ENCODE results near the gene MED27.

Gene MED27

DNA sequence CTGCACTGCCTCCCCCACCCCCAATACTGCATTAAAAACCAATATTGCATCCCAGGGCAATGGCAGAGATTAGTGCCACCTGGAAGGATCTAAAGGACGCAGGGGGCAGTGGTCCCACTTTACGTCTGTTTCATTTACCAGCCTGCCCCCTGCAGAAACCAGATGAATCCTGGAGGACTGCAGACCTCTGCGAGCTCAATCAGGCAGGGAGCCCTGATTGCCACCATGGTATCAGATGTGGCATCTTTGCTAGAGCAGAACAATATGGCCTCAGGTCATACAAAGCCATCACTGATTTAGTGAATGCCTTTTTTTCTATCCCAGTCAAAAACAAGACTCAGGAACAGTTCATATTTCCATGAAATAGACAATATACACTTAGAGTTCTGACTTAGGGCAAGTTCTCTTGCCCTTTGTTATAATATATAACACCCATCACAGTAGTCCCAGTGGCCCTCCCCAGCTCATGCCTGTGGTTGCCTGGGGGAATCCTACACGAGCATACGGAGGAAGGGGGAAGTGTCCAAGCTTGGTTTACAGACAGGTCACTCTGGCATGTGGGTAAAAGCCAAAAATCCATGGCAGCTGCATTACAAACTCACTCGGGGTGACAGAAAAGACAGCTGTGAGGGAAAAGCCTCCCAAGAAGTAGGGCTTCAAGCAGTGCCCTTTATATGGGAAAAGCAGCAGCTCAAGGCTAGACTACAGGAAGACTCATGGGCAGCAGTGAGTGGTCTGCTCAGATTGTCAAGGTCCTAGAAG lies 85.1 kb downstream of the MED27 start:
- DNase-seq = no peak

DNA sequence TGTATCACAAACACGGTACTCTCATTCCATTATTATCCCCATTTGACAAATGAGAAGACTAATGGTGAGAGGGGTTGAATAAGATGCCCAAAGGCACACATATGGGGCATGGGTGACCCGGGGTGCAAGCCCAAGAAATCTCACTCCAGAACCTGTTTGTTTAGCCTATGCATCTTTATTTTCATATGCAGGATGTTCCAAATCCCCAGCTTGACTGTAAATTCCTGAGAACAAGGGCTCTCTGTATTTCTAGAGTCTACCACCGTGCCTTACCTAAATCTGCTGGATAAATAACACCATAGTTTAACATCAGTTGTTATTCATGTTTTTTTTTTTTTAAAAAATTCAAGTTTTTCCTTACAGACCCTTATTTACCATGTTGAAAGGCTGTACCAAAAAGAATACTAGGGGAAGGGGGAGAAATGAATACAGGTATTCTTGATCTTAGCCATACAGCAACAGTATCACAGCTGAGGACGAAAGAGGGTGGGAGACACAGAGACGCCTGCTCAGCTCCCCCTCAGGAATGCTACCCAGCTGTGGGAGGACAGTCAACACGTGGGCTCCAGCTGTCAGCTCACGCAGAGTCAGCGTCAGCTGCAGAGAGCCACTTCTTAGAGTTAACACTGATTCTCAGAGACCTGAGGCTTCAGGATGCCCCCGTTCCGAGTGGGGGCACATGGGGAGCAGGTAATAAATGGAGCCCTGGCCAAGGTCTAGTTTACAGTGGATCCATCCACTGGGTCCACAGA lies 86.6 kb downstream of the MED27 start:
- no peak for DNase-seq

DNA sequence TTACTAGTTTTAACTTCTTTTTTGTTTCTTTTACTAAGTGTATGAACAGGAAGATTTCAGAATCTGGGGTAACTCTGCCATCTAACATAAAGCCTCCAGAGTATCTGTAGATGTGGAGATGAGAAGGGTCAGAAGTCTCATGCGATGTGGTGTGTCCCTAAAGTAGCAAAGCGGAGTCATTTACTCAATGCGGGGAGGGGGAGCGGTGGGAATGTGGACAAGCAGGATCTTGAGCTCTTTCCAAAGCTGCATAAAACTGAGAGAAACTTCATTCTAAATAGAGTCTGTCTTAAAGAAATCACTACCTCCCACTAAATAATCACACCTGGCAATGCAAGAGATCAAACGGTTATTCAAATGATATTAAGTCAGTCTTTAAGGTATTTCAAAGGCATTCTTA lies 92.4 kb downstream of the MED27 start:
- DNase-seq = no peak

DNA sequence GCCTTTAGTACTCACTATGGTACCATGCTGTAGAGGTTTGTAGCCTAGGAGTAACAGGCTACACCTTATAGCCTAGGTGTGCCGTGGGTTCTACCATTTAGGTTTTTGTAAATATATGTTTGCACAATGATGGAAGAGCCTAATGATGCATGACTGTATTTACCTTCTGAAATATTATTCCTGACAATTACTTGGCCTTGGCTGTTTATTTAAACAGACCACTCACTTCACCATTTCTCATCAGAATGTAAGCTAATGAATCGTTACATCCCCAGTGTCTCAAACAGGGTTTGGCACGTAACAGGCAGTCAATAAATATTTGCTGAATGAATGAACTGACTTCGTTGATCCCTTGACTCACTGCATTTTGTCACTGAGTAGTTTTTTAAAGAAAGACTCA lies 93.1 kb downstream of the MED27 start:
- DNase-seq = no peak

DNA sequence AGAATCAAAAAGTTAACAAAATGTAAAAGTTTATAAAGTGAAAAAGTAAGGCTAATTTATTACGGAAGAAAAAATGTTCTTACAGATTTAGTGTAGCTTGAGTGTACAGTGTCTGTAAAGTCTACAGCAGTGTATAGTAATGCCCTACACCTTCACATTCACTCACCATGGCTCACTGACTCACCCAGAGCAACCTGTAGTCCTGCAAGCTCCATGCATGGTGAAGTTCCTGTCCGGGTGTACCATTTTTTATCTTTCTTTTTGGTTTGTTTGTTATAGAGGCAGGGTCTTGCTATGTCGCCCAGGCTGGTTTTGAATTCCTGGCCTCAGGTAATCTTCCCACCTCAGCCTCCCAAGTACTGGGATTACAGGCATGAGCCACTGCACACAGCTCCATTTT lies 93.6 kb downstream of the MED27 start:
- no peak for DNase-seq

DNA sequence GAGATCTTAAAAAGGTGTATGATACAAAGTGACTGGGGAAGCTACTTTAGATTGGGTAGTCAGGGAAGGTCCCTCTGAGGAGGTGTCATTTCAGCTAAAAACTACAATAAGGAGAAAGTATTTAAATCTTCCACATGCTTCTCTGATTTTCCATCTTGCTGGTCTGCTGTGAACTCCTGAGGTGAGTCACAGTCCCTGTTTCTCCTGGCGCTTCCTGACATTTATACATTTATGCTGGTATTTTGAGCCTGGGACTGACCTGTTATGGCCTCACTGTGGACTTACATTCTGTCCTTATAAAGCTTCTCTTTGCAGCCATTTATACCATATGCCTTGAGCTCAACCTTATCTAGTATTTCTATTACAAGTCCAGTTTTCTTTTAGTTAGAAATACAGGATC lies 95.1 kb downstream of the MED27 start:
- DNase-seq = no peak

DNA sequence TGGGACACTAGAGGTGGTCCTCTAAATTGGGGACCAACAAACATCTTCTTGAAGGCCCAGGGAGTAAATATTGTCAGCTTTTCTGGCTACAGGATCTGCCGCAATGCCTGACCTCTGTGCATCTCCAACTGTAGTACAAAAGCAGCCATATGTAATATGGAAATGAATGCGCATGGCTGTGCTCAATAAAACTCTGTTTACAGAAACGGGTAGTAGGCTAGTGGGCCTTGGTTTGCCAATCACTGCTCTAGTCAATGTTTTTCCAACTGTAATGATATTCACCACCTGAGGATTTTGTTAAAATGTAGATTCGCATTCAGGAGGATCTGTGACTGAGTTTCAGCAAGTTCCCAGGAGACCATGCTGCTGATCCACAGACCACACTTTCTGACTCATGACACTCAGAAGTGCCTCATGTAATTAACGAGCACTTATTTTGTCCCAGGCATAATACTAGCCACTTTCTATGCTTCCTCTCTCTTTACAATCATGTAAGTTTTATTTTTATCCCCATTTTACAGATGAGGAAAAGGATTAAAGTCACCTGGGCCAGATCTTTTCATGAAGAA lies 96.9 kb downstream of the MED27 start:
- no peak for DNase-seq

DNA sequence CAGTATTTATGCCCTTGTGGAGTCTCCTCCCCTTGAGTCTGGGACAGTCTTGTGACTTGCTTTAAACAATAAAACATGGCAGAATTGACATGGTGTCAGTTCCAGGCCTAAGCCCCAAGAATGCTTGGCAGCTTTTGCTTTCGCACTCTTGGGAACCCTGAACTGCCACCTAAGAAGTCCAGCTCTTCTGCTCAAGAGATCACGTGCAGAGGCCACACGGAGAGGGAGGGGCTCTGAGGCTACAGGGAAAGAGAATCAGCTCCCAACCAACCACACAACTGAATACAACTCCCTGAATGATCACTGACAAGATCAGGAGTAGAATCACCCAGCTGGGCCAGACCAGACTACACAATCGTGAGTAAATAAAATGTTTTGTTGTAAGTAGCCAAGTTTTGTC lies 97.6 kb downstream of the MED27 start:
- DNase-seq = no peak

DNA sequence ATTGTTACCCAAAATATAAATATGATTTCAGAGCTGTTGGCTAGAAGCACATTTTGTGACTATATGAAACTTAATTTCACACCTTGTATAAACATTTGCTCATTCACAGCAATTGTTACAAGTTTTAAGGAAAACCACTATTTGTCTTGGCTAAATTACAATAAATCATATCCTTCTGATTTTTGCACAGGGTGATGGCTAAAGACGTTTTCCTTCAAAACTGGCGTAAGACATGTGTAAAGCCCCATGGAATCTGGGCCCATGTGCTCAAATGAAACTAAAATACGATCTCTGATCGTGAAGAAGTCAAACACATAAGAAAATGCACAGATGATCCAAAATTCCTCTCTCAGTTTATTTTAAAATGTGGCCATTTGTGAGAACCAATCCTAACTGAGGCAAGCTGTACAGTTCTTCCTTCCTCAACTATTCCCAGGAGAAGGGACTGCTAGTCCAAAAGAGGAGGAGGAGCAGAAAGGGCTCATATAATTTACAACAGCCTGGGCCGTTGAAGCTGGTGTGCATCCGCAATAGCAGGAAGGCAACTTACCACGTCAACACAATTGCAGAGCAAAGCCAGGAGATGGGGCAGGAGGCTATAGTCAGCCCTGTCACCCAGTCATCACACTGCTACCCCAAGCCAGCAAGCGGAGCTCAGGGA lies 98.4 kb downstream of the MED27 start:
- no peak for DNase-seq

DNA sequence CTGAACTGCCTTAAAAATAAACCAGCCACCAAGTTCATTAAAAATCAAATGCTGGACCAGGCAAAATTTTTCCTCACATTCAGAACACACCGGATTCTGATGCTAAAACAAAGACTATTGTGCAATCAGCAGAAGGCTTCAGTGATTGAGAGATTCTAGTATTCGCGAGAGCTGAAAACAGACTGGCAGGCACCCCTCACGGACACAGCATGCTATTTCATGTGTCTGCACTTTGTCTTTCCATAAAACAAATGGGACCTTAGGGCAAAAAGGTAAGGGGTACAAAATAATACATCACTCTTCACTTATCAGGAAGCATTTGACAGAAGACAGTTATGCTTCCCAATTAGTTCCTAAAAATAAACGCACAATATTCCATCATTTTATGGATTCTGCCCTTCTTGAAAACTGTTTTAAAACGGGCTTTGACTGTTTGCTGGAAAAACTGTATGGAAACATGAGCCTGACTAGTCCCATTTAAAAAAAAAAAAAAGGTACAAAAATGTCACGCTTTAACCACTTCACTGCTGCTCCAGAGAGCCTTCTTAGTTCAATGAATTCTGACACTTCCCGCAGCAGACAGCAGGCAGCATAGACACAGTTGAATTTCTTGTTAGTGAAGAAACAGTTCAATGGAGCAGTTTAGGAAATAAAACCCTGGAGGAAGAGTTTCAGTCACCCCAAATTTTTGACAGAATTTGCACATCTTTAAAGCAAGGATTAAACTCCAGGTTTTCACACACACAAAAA lies 99.2 kb downstream of the MED27 start:
- DNase-seq = no peak

DNA sequence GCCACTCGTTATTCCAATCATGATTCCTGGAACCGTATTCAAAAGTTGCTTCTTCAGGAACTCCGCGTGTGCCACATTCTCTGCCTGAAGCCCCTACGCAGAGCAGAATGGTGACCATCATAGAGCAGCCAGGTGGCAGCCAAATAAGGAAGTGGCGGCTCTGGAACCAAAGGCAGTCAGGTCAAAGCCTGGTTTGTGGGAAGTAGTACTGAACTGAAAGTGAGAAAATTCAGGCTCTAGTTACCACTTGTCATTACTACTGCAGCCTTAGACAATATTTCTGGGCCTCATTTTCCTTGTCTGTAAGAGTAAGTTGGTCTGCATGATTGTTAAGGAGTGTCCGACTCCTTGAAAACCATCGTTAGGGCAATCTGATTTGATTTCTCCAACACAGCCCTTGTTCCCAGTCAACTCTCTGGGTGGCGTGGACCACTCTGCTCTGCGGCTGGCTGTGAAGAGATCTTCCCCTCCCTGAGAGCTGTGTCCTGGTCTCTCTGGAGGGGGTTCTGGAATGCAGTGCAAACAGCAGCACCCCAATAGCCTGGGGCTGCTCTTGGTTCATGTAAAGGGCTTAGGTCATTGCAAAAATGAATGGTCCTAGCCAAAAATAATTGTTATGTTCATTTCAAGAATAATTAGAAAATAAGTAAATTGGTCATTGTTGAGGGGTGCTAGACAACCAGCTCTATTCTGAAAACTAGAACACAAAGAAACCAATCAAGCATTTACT lies 102.4 kb downstream of the MED27 start:
- DNase-seq = peak; percentile 5

DNA sequence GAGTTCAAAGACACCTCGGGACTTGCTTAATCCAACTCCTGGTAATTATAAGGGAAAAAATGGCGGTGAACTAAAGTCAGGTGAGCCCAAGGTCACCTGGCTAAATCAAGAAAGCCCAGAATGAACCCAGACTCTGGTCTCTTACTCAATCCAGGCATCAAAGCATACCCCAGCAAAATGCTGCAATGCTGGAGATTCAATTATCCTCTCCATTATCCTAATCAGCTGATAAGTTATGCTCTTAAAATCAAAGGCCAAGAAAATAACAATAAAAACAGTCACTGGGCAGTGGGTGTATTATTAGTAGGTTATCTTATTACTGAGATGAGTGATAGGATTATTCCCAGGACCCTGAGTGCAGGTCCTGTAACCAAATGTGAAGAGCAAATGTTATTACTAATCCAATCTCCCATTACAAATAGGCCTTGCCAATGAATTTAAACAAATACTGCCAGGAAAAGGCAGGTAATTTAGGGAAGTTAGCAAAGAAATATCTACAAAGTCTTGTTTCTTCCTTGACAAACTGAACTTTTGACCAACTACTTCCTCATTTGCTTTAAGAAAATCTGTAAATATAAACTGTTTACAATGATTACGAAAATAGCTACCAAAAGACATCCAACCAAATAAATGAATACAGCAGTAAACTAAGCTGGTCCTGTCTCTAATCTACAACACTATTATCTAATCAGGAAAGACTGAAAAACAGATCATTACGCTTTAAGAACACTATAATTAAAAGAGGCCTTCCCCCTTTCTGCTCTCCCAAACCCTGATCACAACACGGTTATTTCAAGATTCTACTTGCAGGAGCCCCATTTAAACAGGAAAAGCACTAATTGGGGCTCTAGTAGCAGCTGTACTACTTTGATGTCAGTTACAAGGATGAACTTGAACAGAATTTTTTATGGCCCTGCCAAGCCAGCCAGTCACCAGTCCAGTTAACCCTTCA lies 103.2 kb downstream of the MED27 start:
- DNase-seq = peak; percentile 9

DNA sequence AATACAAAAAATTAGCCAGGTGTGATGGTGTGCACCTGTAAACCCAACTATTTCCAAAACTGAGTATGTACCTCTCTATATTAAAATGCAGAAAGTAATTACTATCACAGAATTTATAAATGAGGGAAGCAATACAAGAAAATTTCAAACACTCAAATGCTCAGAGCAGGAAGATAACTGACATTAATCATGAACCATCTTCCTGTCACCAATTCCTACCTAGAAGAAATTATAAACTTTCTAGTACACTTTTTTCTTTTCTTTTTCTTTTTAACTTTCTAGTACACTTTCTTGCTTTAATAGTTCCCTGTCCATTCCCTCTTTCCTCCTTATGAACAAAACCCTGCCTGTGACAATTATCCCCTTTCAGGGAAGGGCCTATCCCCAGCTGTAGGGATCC lies 106.8 kb downstream of the MED27 start:
- DNase-seq = no peak

DNA sequence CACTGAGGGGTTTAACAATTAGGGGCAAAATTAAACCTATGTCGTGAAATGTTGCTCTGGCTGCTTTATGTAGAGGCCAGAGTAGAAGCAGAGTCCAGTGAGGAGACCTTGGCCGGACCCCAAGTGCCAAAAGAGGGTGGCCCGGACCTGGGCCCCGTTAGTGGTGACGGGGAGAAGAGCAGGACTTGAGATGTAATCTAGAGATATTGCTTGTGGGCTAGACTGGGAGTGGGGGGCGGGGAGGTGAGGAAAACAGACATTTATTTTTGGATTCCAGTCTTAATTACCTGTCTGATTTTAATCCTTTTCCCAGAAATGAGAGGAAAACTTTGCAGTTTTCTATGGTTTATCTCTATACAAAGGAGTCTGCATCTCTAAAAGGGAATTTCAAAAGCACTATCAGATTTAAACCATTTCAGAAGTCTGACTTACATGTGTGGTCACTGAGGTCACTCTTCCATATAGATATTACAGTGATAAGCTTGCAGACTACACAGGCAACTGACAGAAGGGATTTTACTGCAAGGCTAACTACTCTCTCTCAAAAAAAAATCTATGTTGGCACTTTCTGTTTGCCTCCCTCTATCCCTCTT lies 108.1 kb downstream of the MED27 start:
- DNase-seq = peak; percentile 16

DNA sequence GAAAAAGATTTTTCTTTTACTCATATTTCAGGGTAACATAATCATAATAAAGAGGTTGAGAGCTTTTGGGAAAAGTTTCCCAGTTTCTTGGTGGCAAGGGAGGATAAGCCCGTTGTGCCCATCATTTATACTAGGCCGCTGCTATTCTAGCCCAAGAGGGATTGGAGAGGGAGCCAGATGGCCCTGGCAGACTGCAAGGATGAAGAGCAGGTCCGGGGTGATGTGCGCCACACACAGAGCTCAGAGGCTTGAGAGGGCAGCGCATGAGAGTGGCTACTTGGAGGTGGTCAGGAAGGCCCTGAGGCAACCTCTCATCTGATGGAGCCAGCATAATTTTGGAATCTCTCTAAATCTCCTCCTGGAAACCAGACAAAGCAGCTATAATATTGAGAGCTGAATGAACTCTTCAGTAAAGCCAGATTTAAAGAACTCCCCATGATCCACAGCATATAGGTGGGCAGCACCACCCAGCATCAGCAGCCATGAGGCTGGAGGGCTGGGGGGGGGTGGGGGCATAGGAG lies 110.1 kb downstream of the MED27 start:
- no peak for DNase-seq

DNA sequence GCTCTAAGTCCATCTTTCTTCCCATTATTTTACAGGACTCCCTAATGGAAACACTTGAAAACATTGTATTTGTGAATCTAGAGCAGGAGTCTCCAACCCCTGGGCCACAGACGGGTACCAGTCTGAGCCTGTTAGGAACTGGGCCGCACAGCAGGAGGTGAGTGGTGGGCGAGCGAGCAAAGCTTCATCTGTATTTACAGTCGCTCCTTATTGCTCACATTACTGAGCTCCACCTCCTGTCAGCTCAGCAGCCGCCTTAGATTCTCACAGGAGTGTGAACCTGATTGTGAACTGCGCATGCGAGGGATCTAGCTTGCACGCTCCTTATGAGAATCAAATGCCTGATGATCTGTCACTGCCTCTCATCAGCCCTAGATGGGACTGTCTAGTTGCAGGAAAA lies 111.0 kb downstream of the MED27 start:
- DNase-seq = no peak

DNA sequence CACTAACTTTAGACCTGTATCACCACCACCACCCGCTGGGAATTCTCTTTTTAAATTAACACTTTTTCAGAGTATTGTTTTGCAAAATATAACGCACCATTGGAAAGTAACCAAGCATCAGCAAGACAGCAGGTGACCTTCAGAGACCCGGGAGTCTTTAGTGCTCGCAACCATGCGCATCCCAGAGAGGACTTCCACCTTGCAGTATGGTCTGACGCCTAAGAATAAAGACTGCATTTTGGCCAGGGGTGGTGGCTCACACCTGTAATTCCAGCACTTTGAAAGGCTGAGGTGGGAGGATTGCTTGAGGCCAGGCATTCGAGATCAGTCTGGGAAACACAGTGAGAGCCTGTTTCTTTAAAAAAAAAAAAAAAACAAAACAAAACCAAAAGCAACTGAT lies 113.8 kb downstream of the MED27 start:
- DNase-seq = no peak

DNA sequence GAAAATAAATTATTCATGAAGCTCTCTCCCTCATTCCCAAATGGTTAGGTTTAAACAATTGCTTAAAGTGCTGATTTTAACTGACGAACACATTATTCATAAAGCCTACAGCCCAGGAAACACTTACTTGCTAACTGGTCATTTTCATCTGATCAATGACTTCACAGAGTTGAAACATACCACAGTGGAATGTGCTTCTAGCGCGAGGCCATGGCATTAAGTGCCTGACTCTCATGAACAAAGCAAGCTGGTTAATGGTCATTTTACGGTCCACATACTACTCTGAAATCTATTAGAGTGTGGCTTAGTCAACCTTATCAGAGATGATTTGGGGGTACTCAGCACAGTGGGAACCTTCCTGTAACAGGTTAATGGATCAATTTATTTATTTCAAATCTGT lies 114.6 kb downstream of the MED27 start:
- no peak for DNase-seq

DNA sequence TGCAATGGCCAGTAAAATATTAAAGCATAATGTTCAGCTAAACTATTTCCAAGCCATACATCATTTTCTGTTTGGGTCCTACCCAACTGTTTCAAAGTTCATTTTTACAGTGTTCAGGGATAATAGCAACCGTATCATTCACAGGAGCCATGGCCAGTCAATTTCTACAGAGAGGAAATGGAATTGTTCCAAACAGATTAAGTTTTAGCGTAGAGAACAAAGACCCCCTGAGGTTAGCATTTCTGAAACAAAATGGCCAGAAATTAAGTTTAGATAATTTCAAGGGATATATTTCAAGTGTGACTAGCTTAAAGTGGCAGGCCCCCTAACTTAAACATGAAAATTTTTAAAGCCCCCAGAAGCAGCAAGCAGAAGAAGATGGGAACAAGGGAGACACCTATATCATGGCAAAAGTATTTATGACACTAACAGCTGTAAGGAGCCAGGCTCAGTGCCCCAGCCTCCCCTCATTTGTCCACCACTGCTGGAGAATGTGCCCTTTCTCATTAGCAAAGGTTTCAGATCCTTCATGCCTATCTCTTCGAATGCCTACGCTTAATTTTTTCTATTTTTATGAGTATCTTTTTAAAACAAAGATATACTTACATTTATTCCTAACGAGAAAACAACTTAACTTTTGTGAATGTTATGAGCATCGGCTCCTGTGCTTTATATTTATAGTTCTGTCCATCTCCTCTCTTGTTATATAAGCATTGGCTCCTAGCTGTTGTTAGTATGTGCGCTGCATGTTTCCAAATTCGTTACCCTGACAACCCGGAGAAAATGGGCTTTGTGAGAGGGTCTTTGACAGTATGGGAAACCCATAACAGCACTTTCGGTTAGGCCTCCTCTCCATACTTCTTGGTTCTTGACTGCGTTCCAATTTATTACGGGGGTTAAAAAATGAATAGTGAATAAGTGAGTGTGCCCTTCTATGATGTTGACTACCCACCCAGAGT lies 116.3 kb downstream of the MED27 start:
- DNase-seq = no peak
